ENCODE data around the gene FAM83E.

The FAM83E gene

GRCh38 chr19:48630296-48631063 lies 15.6 kb upstream of the FAM83E start:
- intact Hi-C loops (cut with DNase I), result no loop called here
- DNase-seq, result peak in 2 of 10 donors; percentile 86 to 90

GRCh38 chr19:48629599-48630295 lies 14.9 kb upstream of the FAM83E start:
- intact Hi-C loops (cut with DNase I), result no loop called here
- peak in 5 of 10 donors; percentile 43 to 93 (median 84) for DNase-seq

DNA sequence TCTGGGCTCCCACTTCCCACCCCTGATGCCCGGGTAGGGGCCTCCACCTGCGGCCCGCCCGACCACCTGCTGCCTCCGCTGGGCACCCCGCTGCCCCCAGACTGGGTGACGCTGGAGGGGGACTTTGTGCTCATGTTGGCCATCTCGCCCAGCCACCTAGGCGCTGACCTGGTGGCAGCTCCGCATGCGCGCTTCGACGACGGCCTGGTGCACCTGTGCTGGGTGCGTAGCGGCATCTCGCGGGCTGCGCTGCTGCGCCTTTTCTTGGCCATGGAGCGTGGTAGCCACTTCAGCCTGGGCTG lies 14.4 kb upstream of the FAM83E start:
- peak in 1 of 10 donors; percentile 87 for DNase-seq
- intact Hi-C loops (cut with DNase I), result no loop called here

- intact Hi-C loops (cut with DNase I), result no loop called here
- peak in 2 of 10 donors; percentile 81 to 86 for DNase-seq
Observed at GRCh38 chr19:48628486-48629296, 13.8 kb upstream of the FAM83E start.

DNA sequence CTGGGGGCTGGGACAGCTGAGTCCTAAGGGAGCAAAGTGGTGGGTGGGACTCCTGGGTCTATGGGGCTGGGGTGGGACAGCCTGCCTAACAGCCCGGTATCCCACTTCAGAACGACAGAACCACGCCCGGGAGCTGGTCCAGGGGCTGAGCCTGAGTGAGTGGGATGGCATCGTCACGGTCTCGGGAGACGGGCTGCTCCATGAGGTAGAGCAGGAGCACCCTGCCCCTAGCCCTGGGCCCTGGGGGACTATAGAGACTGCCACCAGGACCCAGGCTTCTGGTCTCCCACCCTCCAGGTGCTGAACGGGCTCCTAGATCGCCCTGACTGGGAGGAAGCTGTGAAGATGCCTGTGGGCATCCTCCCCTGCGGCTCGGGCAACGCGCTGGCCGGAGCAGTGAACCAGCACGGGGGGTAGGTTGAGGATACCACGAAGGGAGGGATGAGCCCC lies 13.0 kb upstream of the FAM83E start:
- intact Hi-C loops (cut with DNase I), result no loop called here
- DNase-seq, result no peak

DNA sequence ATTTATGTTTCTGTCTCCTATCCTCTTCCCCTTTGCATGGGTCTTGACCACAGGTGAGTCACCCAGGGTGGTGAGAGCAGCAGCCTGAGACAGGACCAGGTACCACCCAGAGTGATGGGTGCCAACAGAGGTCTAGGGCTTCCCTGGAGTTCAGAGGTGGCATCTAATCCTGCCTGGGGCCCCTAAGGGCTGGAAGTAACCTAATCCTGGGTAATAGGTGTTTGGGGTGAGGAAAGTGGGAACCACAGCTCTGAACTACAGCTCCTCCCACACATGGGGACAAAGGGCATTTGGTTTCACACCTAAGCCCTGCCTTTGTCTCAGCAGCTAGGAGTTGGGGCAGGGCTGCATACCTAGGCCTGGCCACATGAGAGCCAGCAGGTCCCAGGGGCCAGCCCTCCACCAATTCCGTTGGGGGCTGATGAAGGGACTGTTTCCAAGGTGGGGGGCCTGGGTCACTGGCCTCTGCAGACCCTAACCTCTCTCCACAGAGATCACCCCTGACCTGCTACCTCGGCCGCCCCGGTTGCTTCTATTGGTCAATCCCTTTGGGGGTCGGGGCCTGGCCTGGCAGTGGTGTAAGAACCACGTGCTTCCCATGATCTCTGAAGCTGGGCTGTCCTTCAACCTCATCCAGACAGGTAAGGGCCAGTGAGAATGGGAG lies 12.5 kb upstream of the FAM83E start:
- intact Hi-C loops (cut with DNase I), result no loop called here
- DNase-seq, result no peak

DNA sequence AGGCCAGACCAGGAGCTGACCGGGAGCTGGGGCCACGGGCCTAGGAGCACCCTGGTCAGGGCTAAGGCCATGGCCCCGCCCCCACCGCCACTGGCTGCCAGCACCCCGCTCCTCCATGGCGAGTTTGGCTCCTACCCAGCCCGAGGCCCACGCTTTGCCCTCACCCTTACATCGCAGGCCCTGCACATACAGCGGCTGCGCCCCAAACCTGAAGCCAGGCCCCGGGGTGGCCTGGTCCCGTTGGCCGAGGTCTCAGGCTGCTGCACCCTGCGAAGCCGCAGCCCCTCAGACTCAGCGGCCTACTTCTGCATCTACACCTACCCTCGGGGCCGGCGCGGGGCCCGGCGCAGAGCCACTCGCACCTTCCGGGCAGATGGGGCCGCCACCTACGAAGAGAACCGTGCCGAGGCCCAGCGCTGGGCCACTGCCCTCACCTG lies 11.0 kb upstream of the FAM83E start:
- intact Hi-C loops (cut with DNase I), result no loop called here
- DNase-seq, result no peak

GRCh38 chr19:48624791-48625723 lies 10.2 kb upstream of the FAM83E start:
- intact Hi-C loops (cut with DNase I), result no loop called here
- DNase-seq, result no peak

GRCh38 chr19:48624067-48624594 lies 9.3 kb upstream of the FAM83E start:
- intact Hi-C loops (cut with DNase I), result no loop called here
- peak; percentile 96 to 100 (median 99) for DNase-seq

GRCh38 chr19:48623556-48624066 lies 8.7 kb upstream of the FAM83E start:
- intact Hi-C loops (cut with DNase I), result no loop called here
- DNase-seq, result no peak

DNA sequence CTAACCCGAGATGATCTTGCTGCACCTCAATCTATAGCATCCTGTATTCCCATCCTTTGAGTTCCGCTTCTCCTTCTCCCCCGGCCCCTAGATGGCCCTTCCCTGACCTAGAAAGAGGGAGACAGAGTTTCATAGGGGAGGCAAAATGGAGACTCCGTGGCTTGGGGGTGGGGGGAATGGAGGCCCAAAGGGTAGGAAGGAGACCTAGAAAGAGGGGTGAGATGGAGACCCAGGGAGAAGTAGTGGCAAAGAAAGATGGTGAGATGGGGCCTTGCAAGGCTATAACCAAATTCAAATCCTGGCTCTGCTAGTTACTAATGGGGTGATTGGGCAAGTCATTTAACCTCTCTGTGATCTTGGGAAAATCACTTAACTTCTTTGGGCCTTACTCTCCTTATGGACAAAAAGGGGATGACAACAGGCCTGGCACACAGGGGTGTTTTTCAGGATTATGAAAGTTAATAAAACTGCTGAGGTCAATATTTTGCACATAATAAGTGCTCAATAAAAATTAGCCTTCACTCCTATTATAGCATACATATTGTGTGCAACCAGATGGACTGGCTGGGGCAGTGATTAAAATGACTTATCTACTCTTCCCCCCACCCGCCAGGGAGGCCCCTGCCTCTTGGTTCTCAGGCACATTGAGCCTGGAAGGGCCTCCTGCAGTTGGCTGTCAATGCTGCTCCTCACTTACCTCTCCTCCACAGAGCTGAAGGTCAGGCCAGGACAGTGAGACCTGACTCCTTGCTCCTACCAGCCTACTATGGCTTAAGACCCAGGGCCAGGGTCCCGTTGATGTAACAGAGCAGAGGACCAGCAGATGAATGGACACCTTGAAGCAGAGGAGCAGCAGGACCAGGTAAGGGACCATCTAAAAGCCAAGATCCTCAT lies 5.1 kb upstream of the FAM83E start:
- intact Hi-C loops (cut with DNase I), result no loop called here

DNA sequence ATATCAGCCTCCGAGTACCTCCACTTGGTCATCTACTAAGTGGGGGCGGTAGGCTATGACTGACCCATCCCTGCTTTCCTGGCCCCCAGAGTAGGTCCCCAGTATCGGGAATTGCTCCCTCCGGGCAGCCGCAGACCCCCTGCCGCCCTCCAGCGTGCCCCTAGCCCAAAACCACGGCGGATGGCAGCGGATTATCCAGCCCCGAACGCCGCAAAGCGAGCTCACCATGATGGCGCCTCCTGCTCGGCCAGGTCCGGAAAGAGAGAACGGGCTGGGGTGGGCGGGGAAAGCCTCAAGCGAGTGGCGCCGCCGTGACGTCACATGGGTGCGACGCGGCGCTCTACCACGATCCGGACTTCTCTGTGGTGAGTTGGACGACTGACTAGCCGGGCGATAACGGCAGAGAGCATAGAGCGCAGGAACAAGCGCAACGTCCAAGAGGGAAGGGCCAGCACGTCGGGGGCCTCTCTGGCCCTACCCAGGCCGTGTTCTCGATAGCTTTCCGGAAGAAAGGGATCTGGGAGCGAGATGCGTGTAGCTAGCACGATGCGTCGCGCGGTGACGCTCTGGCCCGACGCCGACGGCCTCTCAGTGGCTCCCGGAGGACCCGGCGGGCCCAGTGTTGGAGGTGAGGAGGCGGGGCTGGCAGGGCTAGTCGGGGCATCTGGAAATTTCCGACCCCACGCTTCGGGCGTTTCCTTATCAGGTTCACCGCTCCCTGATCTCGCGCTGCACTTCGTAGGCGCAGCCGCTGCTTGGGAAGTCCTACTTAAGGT lies 4.2 kb upstream of the FAM83E start, which contains the start of the genes RPL18 and SPHK2:
Gene RPL18, minus strand, starts transcription at position 263 of the 776 bp plus-strand sequence. Its CDS starts 35 bp downstream, at position 228.
Gene SPHK2, plus strand, starts transcription at position 591 of the 776 bp plus-strand sequence. CDS start 1,009 bp downstream, outside the sequence.
- DNase-seq, result peak; percentile 94 to 100 (median 98)
- intact Hi-C loops (cut with DNase I), result no loop called here

More for the DNA sequence above, 5.1 kb upstream of the FAM83E start:
- no peak for DNase-seq

GRCh38 chr19:48618278-48618915 lies 3.5 kb upstream of the FAM83E start:
- DNase-seq, result peak in 1 of 10 donors; percentile 86
- intact Hi-C loops (cut with DNase I), result no loop called here

GRCh38 chr19:48617146-48617937 lies 2.5 kb upstream of the FAM83E start:
- DNase-seq, result no peak
- intact Hi-C loops (cut with DNase I), result no loop called here

DNA sequence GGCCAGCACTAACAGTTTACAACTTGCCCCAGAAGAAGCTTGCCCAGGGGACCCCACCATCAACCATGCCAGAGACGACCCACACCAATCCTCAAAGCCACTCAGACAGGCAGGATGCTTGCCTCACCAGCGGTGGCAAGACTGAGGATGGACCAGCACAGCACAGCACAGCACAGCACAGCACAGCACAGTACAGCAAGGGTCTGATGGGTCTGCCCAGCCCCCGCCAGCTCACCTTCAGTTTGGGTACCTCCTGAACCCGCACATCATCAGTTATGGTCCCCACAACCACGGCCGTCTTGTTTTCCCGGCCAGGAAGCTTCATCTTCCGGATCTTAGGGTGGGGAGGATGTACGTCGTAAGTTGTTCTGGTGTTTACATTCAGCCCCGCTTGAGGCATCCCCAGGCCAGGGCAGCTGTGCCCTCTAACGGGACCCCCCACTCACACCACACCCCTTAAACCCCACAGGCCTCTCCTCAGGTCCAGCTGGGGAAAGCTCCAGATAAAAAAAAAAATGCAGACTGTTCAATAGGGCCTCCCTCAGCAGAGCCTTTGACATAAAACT lies 1.7 kb upstream of the FAM83E start:
- intact Hi-C loops (cut with DNase I), result no loop called here
- no peak for DNase-seq

Measured in posterior cingulate gyrus (tissue), 11 donors.